B cell (primary cell): Measurements from ENCODE around the gene ERCC3. TPM values are rescaled to one million over a fixed set of nuclear protein-coding genes. Genes with fewer than 3 reads are reported as not detected.

Experiments
- ATAC-seq: fragments of 200-7000 bp; cut with Tn5 transposase; one replicate; pipeline ENCODE4 v1.10.0; 2021; ENCODE audit warnings: low read depth, mild to moderate bottlenecking, moderate number of reproducible peaks, moderate library complexity
- CTCF ChIA-PET: fragments of 350-600 bp; sonication (Branson Sonifier 250); formaldehyde crosslinking; loops from one replicate; lab custom pipeline; 2021; ENCODE audit warnings: antibody characterized with exemption, inconsistent platforms; lab: Charles Lee
- POLR2A ChIA-PET: fragments of 350-600 bp; sonication (Branson Sonifier 250); formaldehyde crosslinking; loops from one replicate; lab custom pipeline; 2021; ENCODE audit warnings: antibody characterized with exemption; lab: Charles Lee
- DNase-seq: peaks from one replicate; pipeline ENCODE4 v3.0.0; 2013
- H2AFZ ChIP-seq: 2 replicates; pipeline ENCODE4 v1.6.1; 2012; ENCODE audit warnings: mild to moderate bottlenecking, low read depth, low read length; ENCODE audit not compliant: insufficient read depth, poor library complexity, severe bottlenecking
- H3K27ac ChIP-seq, 2 donors: 1 replicate in 1 of 2; 2 replicates in 1 of 2; pipeline ENCODE4 v1.5.1; 2012 to 2013; ENCODE audit warnings: low read length in 2 of 2, mild to moderate bottlenecking in 2 of 2, moderate library complexity in 1 of 2
- H3K27me3 ChIP-seq, 4 experiments: fragments of 200-600 bp in 1 of 4; sonication (generic) in 1 of 4; replicated peaks in 1 of 4; 1 replicate in 2 of 4; 2 replicates in 2 of 4; pipeline versions ENCODE4 v1.6.1 to v1.7.0; 2013 to 2016; ENCODE audit warnings: low read length in 3 of 4, mild to moderate bottlenecking in 2 of 4, mixed read lengths in 1 of 4, moderate library complexity in 1 of 4; ENCODE audit not compliant: insufficient read depth in 4 of 4, control insufficient read depth in 3 of 4; ENCODE audit errors: control extremely low read depth in 1 of 4
- H3K36me3 ChIP-seq, 2 experiments: replicated peaks in 1 of 2; 1 replicate in 1 of 2; 2 replicates in 1 of 2; pipeline versions ENCODE4 v1.6.1 to v1.7.1; 2013; ENCODE audit warnings: low read length in 1 of 2; ENCODE audit not compliant: insufficient read depth in 2 of 2, control insufficient read depth in 1 of 2; ENCODE audit errors: control extremely low read depth in 1 of 2, extremely low read depth in 1 of 2
- H3K4me1 ChIP-seq, 2 donors: fragments of 200-600 bp in 1 of 2; sonication (generic) in 1 of 2; 1 replicate in 1 of 2; 2 replicates in 1 of 2; pipeline versions ENCODE4 v1.5.1 to v1.6.1; 2013 to 2017; ENCODE audit warnings: low read length in 2 of 2; ENCODE audit not compliant: control insufficient read depth in 2 of 2, insufficient read depth in 2 of 2
- H3K4me2 ChIP-seq: replicated peaks from 2 replicates; pipeline ENCODE3; 2012; ENCODE audit warnings: mild to moderate bottlenecking, low read depth, low read length; ENCODE audit not compliant: poor library complexity, severe bottlenecking
- H3K4me3 ChIP-seq, 5 experiments: fragments of 200-600 bp in 1 of 5; sonication (generic) in 1 of 5; 1 replicate in 3 of 5; 2 replicates in 2 of 5; pipeline versions ENCODE4 v1.5.1 to v1.7.0; 2011 to 2016; ENCODE audit warnings: low read length in 4 of 5, mild to moderate bottlenecking in 4 of 5, low read depth in 2 of 5, control low read depth in 1 of 5, moderate library complexity in 1 of 5; ENCODE audit not compliant: insufficient read depth in 1 of 5; ENCODE audit errors: control extremely low read depth in 1 of 5, extremely low read depth in 1 of 5
- H3K79me2 ChIP-seq: fragments of 200-600 bp; sonication (generic); one replicate; pipeline ENCODE4 v1.6.0; 2016; ENCODE audit warnings: low read length; ENCODE audit not compliant: control insufficient read depth, insufficient read depth
- H3K9ac ChIP-seq: fragments of 200-600 bp; sonication (generic); 2 replicates; pipeline ENCODE4 v1.6.1; 2017; ENCODE audit warnings: mild to moderate bottlenecking, low read length, moderate library complexity
- H3K9me3 ChIP-seq, 3 donors: one replicate each; pipeline versions ENCODE4 v1.6.1 to v1.7.1; 2013; ENCODE audit warnings: low read length in 2 of 3; ENCODE audit not compliant: control insufficient read depth in 2 of 3, insufficient read depth in 1 of 3; ENCODE audit errors: control extremely low read depth in 1 of 3
- H4K20me1 ChIP-seq: 2 replicates; pipeline ENCODE4 v1.6.0; 2012; ENCODE audit warnings: mild to moderate bottlenecking, low read length; ENCODE audit not compliant: insufficient read depth, control insufficient read depth, poor library complexity, severe bottlenecking
- H3K27ac Mint-ChIP-seq: one replicate; pipeline ENCODE4 v1.8.0; 2021; ENCODE audit warnings: mixed read lengths
- H3K27me3 Mint-ChIP-seq: one replicate; pipeline ENCODE4 v1.8.0; 2021; ENCODE audit warnings: mixed read lengths
- H3K4me1 Mint-ChIP-seq: one replicate; pipeline ENCODE4 v1.8.0; 2021; ENCODE audit warnings: mixed read lengths
- H3K4me3 Mint-ChIP-seq: one replicate; pipeline ENCODE4 v1.8.0; 2021; ENCODE audit warnings: mixed read lengths
- H3K9me3 Mint-ChIP-seq: one replicate; pipeline ENCODE4 v1.8.0; 2022; ENCODE audit warnings: mixed read lengths; ENCODE audit not compliant: insufficient read depth
- CTCF ChIP-seq: fragments of 200-600 bp; IDR thresholded peaks from one replicate; pipeline ENCODE4 v1.8.0; 2022; ENCODE audit warnings: antibody characterized with exemption, mild to moderate bottlenecking
- EZH2 ChIP-seq: IDR thresholded peaks from 2 replicates; pipeline ENCODE4 v1.6.1; 2012; ENCODE audit warnings: borderline replicate concordance, low read depth, mild to moderate bottlenecking, moderate library complexity, low read length; ENCODE audit not compliant: insufficient read depth, poor library complexity, severe bottlenecking
- WGBS: methylation state at CpG from one replicate; pipeline ENCODE4 v1.1.5; 2013; ENCODE audit warnings: missing lambda C conversion rate; ENCODE audit not compliant: insufficient coverage; 5-methylcytosine and 5-hydroxymethylcytosine counted together
- intact Hi-C: fragments of 100-400 bp; cut with micrococcal nuclease; formaldehyde crosslinking; loops from one replicate; pipeline ENCODE4 v1.10.0; 2022
- polyA plus RNA-seq: library from polyadenylated mRNA; depleted of rRNA; stranded (reverse); fragments of >200 nt; gene quantifications from 2 replicates; pipeline ENCODE4 v1.2.3, GENCODE V29; 2012
- total RNA-seq, 2 donors: library from RNA; stranded (reverse); fragments of 120-200 nt in 1 of 2; gene quantifications; 1 replicate in 1 of 2; 2 replicates in 1 of 2; pipeline versions ENCODE4 v1.2.3 to v1.2.4, GENCODE V29; 2013 to 2022

The ERCC3 gene
- total and polyA plus RNA-seq, 2 donors (not counting 1 experiment from before 2014, with no cell fraction given): 74.4 to 79.3 TPM

GRCh38 chr2:127324635-127325034 lies 30.7 kb upstream of the ERCC3 start:
- no peak for TF ChIP-seq EZH2
- TF ChIP-seq CTCF: peak; percentile 62
- no peaks in the 10 kb centered on the region for H4K20me1 ChIP-seq

GRCh38 chr2:127321303-127321702 lies 27.4 kb upstream of the ERCC3 start:
- peaks cover 21 to 75% of the 10 kb centered on the region in 2 experiments for H3K36me3 ChIP-seq

More at GRCh38 chr2:127324635-127325034, 30.7 kb upstream of the ERCC3 start:
- no peak overlapping the region for H3K27ac ChIP-seq
- Mint-ChIP-seq H3K4me1 (no peaks in the 10 kb centered on the region), H3K9me3 (peaks cover 7% of the 10 kb centered on the region), H3K27me3 (no peaks in the 10 kb centered on the region), H3K4me3 (no peak overlapping the region), H3K27ac (no peak overlapping the region)
- ATAC-seq (no peak), DNase-seq (peak; percentile 32)
- ChIA-PET CTCF (interaction anchor here (0.8 to 5.5 kb wide), 8 partner anchors 12 to 157 kb away, joined by 3 to 70 read pairs (median 3); no protein-coding TSS in a partner anchor), POLR2A (interaction anchor here (0.5 kb wide), 1 partner anchor 8 kb away, joined by 6 read pairs; no protein-coding TSS in a partner anchor)
- H3K27me3 ChIP-seq: no peaks in the 10 kb centered on the region
- H3K9me3 ChIP-seq: peaks cover 0 to 4% (median 0%) of the 10 kb centered on the region in 3 donors
- peaks cover 3% of the 10 kb centered on the region for H3K79me2 ChIP-seq
- H3K36me3 ChIP-seq: peaks cover 15 to 63% of the 10 kb centered on the region in 2 experiments
- no peak overlapping the region for H3K4me3 ChIP-seq
- no peaks in the 10 kb centered on the region for H3K4me1 ChIP-seq
- WGBS: 50% methylated on average over 1 of the region's 3 CpGs
- no peak overlapping the region for H3K4me2 ChIP-seq
- intact Hi-C loops: loop anchor here (1.0 kb wide), 1 partner anchor 155 kb away; no protein-coding TSS in a partner anchor
- H3K9ac ChIP-seq: no peak overlapping the region
- no peak overlapping the region for H2AFZ ChIP-seq

More at GRCh38 chr2:127321303-127321702, 27.4 kb upstream of the ERCC3 start:
- POLR2A ChIA-PET: no interaction called here
- ATAC-seq (no peak), DNase-seq (no peak)
- peaks cover 7% of the 10 kb centered on the region for H3K9me3 Mint-ChIP-seq
- intact Hi-C loops: no loop called here
- Histone ChIP-seq H3K27ac (no peak overlapping the region), H4K20me1 (no peaks in the 10 kb centered on the region), H3K4me1 (no peaks in the 10 kb centered on the region), H3K27me3 (no peaks in the 10 kb centered on the region), H3K4me2 (no peak overlapping the region), H2AFZ (no peak overlapping the region), H3K9me3 (peaks cover 0 to 4% (median 0%) of the 10 kb centered on the region in 3 donors), H3K79me2 (peaks cover 3% of the 10 kb centered on the region), H3K9ac (no peak overlapping the region), H3K4me3 (no peak overlapping the region)
- CTCF ChIA-PET: interaction anchor here (0.6 to 1.7 kb wide), 3 partner anchors 158 to 360 kb away, joined by 3 to 7 read pairs (median 3); no protein-coding TSS in a partner anchor
- no peaks in the 10 kb centered on the region for H3K27me3 Mint-ChIP-seq
- no peak overlapping the region for H3K4me3 Mint-ChIP-seq
- H3K4me1 Mint-ChIP-seq: no peaks in the 10 kb centered on the region
- H3K27ac Mint-ChIP-seq: no peak overlapping the region
- no peak for TF ChIP-seq EZH2
- TF ChIP-seq CTCF: no peak
